ENCODE results near the gene PRKCA. TPM values are rescaled to one million over a fixed set of nuclear protein-coding genes. Genes with fewer than 3 reads are reported as not detected.
A peak's percentile ranks its signal among the peaks of the same experiment; 100 is the strongest.

PRKCA gene
- total RNA-seq, 1 experiment from 2014 or later: 29.6 TPM

GRCh38 chr17:66835476-66835875 is 533.1 kb downstream of the PRKCA start:
- H3K4me3 Mint-ChIP-seq (ENCODE audit: unreplicated experiment): no peak overlapping the region
- no peaks in the 10 kb centered on the region for H3K36me3 Mint-ChIP-seq (ENCODE audit: insufficient read depth, unreplicated experiment)

GRCh38 chr17:66836063-66837005 is 533.9 kb downstream of the PRKCA start:
- peak in 1 of 2 experiments; percentile 29 for DNase-seq
- peaks cover 18% of the 10 kb centered on the region for H3K27me3 Mint-ChIP-seq (ENCODE audit: insufficient read depth, unreplicated experiment)
- Histone ChIP-seq H3K4me1 (peaks cover 4% of the 10 kb centered on the region; the same call in 1 of the 2 replicates), H3K27me3 (replicated peaks; ENCODE audit: control insufficient read depth, insufficient read depth, low read length) (no peaks in the 10 kb centered on the region), H3K4me3 (ENCODE audit: low read depth, low read length) (no peak overlapping the region), H3K36me3 (ENCODE audit: control insufficient read depth, insufficient read depth, low read length) (no peaks in the 10 kb centered on the region), H3K9me3 (no peaks in the 10 kb centered on the region)
- no peaks in the 10 kb centered on the region for H3K9me3 Mint-ChIP-seq (ENCODE audit: unreplicated experiment)
- no peaks in the 10 kb centered on the region for H3K36me3 Mint-ChIP-seq (ENCODE audit: insufficient read depth, unreplicated experiment)
- H3K4me3 Mint-ChIP-seq (ENCODE audit: unreplicated experiment): no peak overlapping the region
- H3K4me1 Mint-ChIP-seq (ENCODE audit: low read depth, unreplicated experiment): no peaks in the 10 kb centered on the region
- ChIA-PET CTCF (no interaction called here), POLR2A (interaction anchor here (0.7 kb wide), 1 partner anchor 105 kb away, joined by 4 read pairs; no protein-coding TSS in a partner anchor)
- TF ChIP-seq CTCF (IDR thresholded peaks at IDR 0.05; ENCODE audit: insufficient read depth in 1 of 2, low read depth in 1 of 2, low read length in 1 of 2, severe bottlenecking in 1 of 2, unreplicated experiment in 1 of 2): no peak
- H3K27ac Mint-ChIP-seq (ENCODE audit: unreplicated experiment): no peak overlapping the region
- intact Hi-C loops (cut with micrococcal nuclease; ENCODE audit: unreplicated experiment): no loop called here
- no TSS peak for BruUV-seq (replicated peaks)

More at GRCh38 chr17:66835476-66835875, 533.1 kb downstream of the PRKCA start:
- Histone ChIP-seq H3K4me1 (peaks cover 4% of the 10 kb centered on the region; the same call in 1 of the 2 replicates), H3K9me3 (no peaks in the 10 kb centered on the region), H3K27me3 (replicated peaks; ENCODE audit: control insufficient read depth, insufficient read depth, low read length) (no peaks in the 10 kb centered on the region), H3K4me3 (ENCODE audit: low read depth, low read length) (no peak overlapping the region), H3K36me3 (ENCODE audit: control insufficient read depth, insufficient read depth, low read length) (no peaks in the 10 kb centered on the region)
- intact Hi-C loops (cut with micrococcal nuclease; ENCODE audit: unreplicated experiment): no loop called here
- ChIA-PET CTCF (no interaction called here), POLR2A (interaction anchor here (0.7 kb wide), 1 partner anchor 104 kb away, joined by 4 read pairs; no protein-coding TSS in a partner anchor)
- no peak for TF ChIP-seq CTCF (IDR thresholded peaks at IDR 0.05; ENCODE audit: insufficient read depth in 1 of 2, low read depth in 1 of 2, low read length in 1 of 2, severe bottlenecking in 1 of 2, unreplicated experiment in 1 of 2)
- Mint-ChIP-seq H3K27ac (ENCODE audit: unreplicated experiment) (no peak overlapping the region), H3K27me3 (ENCODE audit: insufficient read depth, unreplicated experiment) (peaks cover 19% of the 10 kb centered on the region), H3K9me3 (ENCODE audit: unreplicated experiment) (no peaks in the 10 kb centered on the region), H3K4me1 (ENCODE audit: low read depth, unreplicated experiment) (no peaks in the 10 kb centered on the region)
- no TSS peak for BruUV-seq (replicated peaks)
- DNase-seq: peak in 1 of 2 experiments; percentile 26

DNA sequence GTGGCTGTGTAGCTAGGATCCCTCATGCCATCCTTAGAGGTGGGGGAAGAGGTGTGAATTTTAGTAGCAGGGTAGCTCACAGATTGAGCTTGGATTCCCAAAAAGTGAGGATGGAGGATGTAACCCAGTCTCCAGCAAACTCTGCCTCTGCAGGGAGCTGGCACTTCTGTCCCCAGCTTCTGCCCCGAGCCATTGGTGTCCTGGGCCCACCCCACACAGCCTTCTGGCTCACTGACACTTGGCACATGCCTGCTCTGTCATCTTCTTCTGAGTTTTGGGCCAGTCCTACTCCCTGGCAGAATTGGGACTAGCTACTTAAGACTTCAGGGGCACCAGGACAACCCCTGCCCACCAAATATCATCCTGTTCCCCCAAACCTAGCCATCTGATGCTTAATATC is 534.8 kb downstream of the PRKCA start:
- Histone ChIP-seq H3K4me1 (peaks cover 4% of the 10 kb centered on the region; the same call in 1 of the 2 replicates), H3K9me3 (no peaks in the 10 kb centered on the region), H3K36me3 (ENCODE audit: control insufficient read depth, insufficient read depth, low read length) (no peaks in the 10 kb centered on the region), H3K27me3 (replicated peaks; ENCODE audit: control insufficient read depth, insufficient read depth, low read length) (no peaks in the 10 kb centered on the region), H3K4me3 (ENCODE audit: low read depth, low read length) (no peak overlapping the region)
- Mint-ChIP-seq H3K36me3 (ENCODE audit: insufficient read depth, unreplicated experiment) (no peaks in the 10 kb centered on the region), H3K4me3 (ENCODE audit: unreplicated experiment) (no peak overlapping the region), H3K27ac (ENCODE audit: unreplicated experiment) (no peak overlapping the region), H3K4me1 (ENCODE audit: low read depth, unreplicated experiment) (no peaks in the 10 kb centered on the region), H3K9me3 (ENCODE audit: unreplicated experiment) (no peaks in the 10 kb centered on the region), H3K27me3 (ENCODE audit: insufficient read depth, unreplicated experiment) (peaks cover 16% of the 10 kb centered on the region)
- no TSS peak for BruUV-seq (replicated peaks)
- TF ChIP-seq CTCF (IDR thresholded peaks at IDR 0.05; ENCODE audit: insufficient read depth in 1 of 2, low read depth in 1 of 2, low read length in 1 of 2, severe bottlenecking in 1 of 2, unreplicated experiment in 1 of 2): no peak
- CTCF ChIA-PET: no interaction called here
- POLR2A ChIA-PET: no interaction called here
- no peak for DNase-seq
- intact Hi-C loops (cut with micrococcal nuclease; ENCODE audit: unreplicated experiment): no loop called here

Measured in Caco-2 (cell line).